GM13977 (cell line): ENCODE measurements around the gene MCOLN2.
"Not testable (repeated sequence)": the region's sequence is repeated elsewhere in the genome, so short reads cannot be mapped to it uniquely, and the experiment has no call there.

ENCODE experiments used
- DNase-seq: peaks from one replicate; pipeline ENCODE4 v3.0.0; 2012; ENCODE audit warnings: low spot score
- in situ Hi-C: fragments of 300-500 bp; cut with MboI; formaldehyde crosslinking; loops from one replicate; pipeline ENCODE4 v1.12.0; 2022; ENCODE audit warnings: low sequenced_read_pairs, low pct_unique_long_range_greater_than_20kb, mixed read lengths, inconsistent platforms; ENCODE audit not compliant: unreplicated experiment
- TF ChIP-seq, protein P1 (sequence below): IDR thresholded peaks from 2 replicates; pipeline ENCODE4 v1.5.1; 2012; ENCODE audit warnings: mild to moderate bottlenecking, control low read depth; ENCODE audit not compliant: insufficient read depth; ENCODE audit errors: extremely low read depth, missing control alignments

MCOLN2 gene

DNA sequence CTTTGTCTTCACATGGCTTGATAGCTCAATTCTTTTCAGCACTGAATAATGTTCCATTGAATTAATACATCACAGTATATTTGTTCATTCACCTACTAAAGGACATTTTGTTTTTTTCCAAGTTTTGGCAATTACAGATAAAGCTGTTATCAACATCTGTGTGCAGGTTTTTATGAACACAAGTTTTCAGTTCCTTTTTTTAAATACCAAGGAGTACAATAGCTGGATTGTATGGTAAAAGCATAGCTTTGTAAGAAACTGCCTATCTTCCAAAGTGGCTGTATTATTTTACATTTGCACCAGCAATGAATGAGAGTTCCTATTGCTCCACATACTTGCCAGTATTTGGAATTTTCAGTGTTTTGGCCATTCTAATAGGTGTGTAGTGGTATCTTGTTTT, 4.8 kb upstream of the MCOLN2 start:
- TF ChIP-seq, protein P1, sequence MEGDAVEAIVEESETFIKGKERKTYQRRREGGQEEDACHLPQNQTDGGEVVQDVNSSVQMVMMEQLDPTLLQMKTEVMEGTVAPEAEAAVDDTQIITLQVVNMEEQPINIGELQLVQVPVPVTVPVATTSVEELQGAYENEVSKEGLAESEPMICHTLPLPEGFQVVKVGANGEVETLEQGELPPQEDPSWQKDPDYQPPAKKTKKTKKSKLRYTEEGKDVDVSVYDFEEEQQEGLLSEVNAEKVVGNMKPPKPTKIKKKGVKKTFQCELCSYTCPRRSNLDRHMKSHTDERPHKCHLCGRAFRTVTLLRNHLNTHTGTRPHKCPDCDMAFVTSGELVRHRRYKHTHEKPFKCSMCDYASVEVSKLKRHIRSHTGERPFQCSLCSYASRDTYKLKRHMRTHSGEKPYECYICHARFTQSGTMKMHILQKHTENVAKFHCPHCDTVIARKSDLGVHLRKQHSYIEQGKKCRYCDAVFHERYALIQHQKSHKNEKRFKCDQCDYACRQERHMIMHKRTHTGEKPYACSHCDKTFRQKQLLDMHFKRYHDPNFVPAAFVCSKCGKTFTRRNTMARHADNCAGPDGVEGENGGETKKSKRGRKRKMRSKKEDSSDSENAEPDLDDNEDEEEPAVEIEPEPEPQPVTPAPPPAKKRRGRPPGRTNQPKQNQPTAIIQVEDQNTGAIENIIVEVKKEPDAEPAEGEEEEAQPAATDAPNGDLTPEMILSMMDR: no peak
- in situ Hi-C loops: no loop called here
- DNase-seq: no peak

DNA sequence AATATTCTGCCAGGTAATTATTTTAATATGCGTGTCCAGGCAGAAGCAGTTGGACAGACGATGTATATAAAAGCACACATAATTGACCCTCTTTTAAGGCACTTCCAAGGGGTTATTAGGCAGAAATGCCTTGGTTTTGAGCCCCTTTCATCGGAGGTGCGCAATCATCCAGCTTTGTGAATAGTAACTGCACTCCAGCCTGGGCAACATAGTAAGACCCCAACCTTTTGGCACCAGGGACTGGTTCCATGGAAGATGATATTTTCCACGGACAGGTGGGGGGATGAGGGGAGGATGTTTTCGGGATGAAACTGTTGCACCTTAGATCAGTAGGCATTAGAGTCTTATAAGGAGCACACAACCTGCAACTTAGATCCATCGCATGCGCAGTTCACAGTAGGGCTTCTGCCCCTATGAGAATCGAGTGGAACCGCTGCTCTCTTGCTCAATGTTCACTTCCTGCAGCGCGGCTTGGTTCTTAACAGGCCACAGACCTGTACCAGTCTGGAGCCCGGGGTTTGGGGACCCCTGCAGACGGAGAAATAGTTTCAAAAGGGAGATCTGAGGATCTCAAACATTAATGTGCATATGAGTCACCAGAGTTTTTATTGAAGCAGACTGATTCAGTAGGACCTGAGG, 1.8 kb upstream of the MCOLN2 start:
- in situ Hi-C loops: no loop called here
- DNase-seq: peak; percentile 65
- TF ChIP-seq, protein P1: peak; percentile 5

DNA sequence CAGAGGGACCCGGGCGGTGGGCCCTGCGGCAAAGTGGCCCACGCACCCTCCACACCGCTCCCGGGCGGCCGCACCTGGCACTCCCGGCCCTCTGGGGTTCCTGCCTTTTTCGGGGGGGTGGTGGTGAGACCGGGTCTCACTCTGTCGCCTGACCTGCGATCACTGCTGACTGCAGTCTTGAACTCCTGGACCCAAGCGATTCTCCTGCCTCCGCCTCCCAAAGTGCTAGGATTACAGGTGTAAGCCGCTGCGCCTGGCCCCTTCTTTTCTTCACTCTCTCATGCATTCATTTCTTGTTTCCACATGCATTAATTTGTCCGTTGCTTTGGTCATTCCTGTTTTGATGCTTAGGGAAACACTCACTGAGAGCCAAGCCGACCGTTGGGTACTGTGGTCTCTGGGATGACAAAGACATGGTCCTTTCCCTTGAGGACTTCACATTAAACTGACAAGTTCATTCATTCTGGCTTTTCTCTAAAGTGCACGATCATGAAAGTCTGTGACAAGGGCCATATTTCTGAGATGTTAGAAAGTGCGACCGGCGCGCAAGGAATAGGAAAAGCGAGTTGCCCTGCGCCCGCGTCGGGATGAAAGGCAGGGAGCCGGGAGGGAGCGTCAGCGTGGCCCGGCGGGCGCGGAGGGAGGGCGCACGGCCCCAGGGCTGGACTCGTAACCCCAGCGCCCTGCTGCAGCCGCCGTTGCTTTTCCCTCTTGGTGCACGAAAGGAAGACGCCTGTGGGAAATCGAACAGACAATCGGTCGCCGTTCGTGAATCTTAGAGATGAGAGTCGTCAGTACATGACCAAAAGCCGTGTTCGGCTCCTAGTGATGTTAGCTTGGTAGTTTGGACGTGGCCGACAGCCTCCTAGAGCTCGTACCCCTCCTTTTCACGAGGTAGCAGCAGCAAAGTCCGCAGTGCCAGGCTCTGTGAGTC, 1.0 kb upstream of the MCOLN2 start:
- DNase-seq: peak; percentile 27
- in situ Hi-C loops: no loop called here

DNA sequence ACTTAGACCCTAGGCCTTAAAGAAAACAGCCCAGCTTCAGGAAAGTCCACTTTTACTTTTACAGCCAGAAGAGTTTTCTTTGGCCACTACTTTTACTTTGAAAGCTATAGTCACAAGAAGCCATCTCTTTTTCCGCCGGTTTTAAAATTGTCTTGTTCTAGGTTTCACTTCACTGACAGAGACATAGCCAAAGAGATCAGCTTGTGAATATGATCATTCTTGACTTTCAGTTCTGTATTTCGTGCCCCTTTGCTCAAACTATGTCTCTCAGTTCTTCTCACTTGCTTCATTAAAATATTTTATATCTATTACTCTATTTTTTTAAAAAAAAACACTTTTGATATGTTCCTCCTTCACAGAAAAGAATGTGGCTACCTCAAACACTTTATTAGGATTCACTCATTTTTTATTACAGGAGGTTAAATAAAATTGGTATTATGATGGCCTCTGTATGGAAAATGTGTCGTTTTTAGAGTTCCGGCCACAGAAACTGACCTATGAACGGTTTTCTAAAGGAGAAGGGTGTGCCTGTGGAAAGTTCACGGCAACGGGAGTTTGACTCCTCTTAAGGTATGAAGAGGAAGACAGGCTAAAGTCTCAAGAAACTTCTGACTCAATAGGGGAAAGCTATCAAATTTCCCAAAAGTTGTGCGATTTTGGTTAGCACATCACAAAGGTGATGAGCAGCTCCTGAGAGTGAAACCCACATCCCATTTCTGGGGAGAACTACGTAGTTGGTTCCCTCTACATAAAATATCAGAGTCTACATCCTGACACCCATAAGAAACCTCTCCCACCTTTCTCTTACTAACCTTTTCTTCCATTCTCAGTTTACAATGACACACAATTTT, 1.2 kb downstream of the MCOLN2 start:
- TF ChIP-seq, protein P1: no peak
- peak; percentile 78 for DNase-seq
- in situ Hi-C loops: no loop called here

More for the DNA sequence above, 1.0 kb upstream of the MCOLN2 start:
- TF ChIP-seq, protein P1: no peak

DNA sequence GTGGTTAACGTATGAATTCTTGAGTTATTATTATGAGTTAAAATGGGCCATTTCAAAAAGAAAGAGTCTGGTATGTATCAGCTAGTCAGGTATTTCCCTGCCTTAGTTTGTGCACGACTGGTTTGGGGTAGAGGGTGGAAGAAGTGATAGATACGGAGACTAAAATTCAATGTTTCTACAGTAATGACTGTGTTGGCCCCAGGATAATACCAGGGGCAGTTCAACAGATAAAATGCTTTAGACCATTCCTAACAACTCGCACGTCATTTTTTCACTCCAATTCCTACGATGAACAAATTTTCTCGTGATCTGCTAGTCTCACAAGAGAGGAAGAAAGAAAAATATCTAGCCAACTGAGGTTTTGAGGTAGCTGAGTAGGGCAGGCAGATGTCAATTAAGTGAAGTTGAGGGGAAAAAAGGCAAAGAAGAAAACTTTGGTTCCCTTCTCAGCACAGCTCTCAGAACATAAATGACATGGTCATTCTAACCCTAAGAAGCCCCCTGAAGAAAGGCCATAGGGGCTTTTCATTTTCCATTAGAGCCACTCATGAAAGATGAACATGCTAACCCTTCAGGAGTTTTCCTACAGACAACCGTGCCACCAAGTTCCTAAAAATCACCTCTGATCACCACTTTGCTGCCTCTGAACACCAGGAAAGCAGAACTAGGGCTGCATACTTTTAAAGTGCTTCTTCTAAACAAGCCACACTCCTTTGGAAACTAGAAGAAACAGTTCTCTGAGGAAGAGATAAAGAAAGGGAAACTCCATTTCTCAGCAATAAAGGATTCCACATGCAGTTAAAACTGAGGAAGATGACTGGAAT, 5.6 kb downstream of the MCOLN2 start:
- in situ Hi-C loops: no loop called here
- TF ChIP-seq, protein P1: no peak
- peak; percentile 36 for DNase-seq

DNA sequence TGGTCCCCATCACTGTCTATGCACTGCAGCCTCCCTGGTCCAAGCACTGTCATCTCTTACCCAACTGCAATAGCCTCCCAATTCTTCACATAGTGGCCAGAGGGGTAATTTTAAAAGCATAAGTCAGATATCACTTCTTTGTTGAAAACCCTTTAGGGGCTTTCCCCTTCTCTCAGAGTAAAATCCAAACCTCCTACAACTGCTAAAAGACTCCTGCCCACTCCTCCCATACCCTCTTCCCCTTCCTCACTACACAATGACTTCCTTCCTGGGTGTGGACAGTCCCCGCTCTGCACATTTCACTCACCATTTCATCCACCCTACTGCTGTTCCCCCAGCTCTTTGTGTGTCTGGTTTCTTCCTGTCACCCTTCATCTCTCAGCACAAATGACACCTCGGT, 8.3 kb downstream of the MCOLN2 start:
- in situ Hi-C loops: no loop called here
- TF ChIP-seq, protein P1: no peak
- DNase-seq: peak; percentile 61

DNA sequence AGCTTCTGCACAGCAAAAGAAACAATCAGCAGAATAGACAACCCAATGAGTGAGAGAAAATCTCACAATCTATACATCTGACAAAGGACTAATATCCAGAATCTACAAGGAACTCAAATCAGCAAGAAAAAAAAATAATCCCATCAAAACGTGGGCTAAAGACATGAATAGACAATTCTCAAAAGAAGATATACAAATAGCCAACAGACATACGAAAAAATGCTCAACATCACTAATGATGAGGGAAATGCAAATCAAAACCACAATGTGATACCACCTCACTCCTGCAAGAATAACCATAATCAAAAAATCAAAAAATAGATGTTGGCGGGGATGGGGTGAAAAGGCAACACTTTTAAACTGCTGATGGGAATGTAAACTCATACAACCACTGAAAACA, 10.4 kb downstream of the MCOLN2 start:
- in situ Hi-C loops, DNase-seq: not testable (repeated sequence)
